ENCODE data around the gene TMEM97. TPM values are rescaled to one million over a fixed set of nuclear protein-coding genes. Genes with fewer than 3 reads are reported as not detected.

TMEM97 gene
- total and polyA plus RNA-seq, 2 experiments from 2014 or later: 101 to 216 TPM

- no peaks in the 10 kb centered on the region for H3K79me2 ChIP-seq (replicated peaks; ENCODE audit: insufficient read depth)
- peaks cover 14% of the 10 kb centered on the region; the same call in 1 of the 2 replicates for H4K20me1 ChIP-seq (replicated peaks; ENCODE audit: insufficient read depth)
- peak; percentile 51 for ATAC-seq
- H3K4me1 ChIP-seq (ENCODE audit: insufficient read depth): no peaks in the 10 kb centered on the region; the same call in 1 of the 2 replicates
- H3K36me3 ChIP-seq (ENCODE audit: insufficient read depth): peaks cover 18% of the 10 kb centered on the region
- no peak overlapping the region for H3K4me3 ChIP-seq
- peak; percentile 43 to 56 for TF ChIP-seq CTCF (conservative IDR thresholded peaks at IDR 0.05; ENCODE audit: low read depth in 2 of 2)
- no peak for TF ChIP-seq EZH2 (IDR thresholded peaks at IDR 0.05; ENCODE audit: low read depth, unreplicated experiment)
- no peak overlapping the region; the same call in 1 of the 2 replicates for H3K27ac ChIP-seq (ENCODE audit: low read depth)
- Mint-ChIP-seq H3K27ac (0 out of 2 replicates have a peak overlapping the region, but pooled peaks have one; percentile 46), H3K9me3 (no peaks in the 10 kb centered on the region), H3K36me3 (ENCODE audit: low read depth) (peaks cover 69% of the 10 kb centered on the region), H3K4me1 (peaks cover 16% of the 10 kb centered on the region), H3K4me3 (no peak overlapping the region), H3K27me3 (ENCODE audit: insufficient read depth, low read depth, poor library complexity) (peaks cover 9% of the 10 kb centered on the region)
- H3K9me2 ChIP-seq (ENCODE audit: insufficient read depth): no peaks in the 10 kb centered on the region
- no peaks in the 10 kb centered on the region for H3K27me3 ChIP-seq (ENCODE audit: insufficient read depth)
- H2AFZ ChIP-seq: no peak overlapping the region
- no peak overlapping the region for H3K4me2 ChIP-seq
- peak; percentile 57 for DNase-seq (ENCODE audit: low spot score)
- H3F3A ChIP-seq (replicated peaks; ENCODE audit: low read depth): no peaks in the 10 kb centered on the region
These were observed 27.8 kb downstream of the TMEM97 start for GRCh38 chr17:28346746-28347246.

GRCh38 chr17:28347261-28347891, 28.4 kb downstream of the TMEM97 start:
- H3K4me3 ChIP-seq: no peak overlapping the region
- no peaks in the 10 kb centered on the region for H3K9me3 Mint-ChIP-seq
- no peak overlapping the region for H2AFZ ChIP-seq
- peaks cover 20% of the 10 kb centered on the region for H3K36me3 ChIP-seq (ENCODE audit: insufficient read depth)
- H4K20me1 ChIP-seq (replicated peaks; ENCODE audit: insufficient read depth): peaks cover 14% of the 10 kb centered on the region; the same call in 1 of the 2 replicates
- no peaks in the 10 kb centered on the region for H3F3A ChIP-seq (replicated peaks; ENCODE audit: low read depth)
- H3K27me3 ChIP-seq (ENCODE audit: insufficient read depth): no peaks in the 10 kb centered on the region
- TF ChIP-seq NANOG (IDR thresholded peaks at IDR 0.05; ENCODE audit: borderline replicate concordance) (no peak), CTCF (conservative IDR thresholded peaks at IDR 0.05; ENCODE audit: low read depth in 2 of 2) (no peak), POLR2AphosphoS5 (IDR thresholded peaks at IDR 0.05; ENCODE audit: low read depth) (no peak), REST (IDR thresholded peaks at IDR 0.05; ENCODE audit: unreplicated experiment) (no peak), EZH2 (IDR thresholded peaks at IDR 0.05; ENCODE audit: low read depth, unreplicated experiment) (no peak), ZNF331 (CRISPR knock-in tag; IDR thresholded peaks at IDR 0.05; ENCODE audit: low read depth) (no peak), JUNB (IDR thresholded peaks at IDR 0.05; ENCODE audit: unreplicated experiment) (no peak), ETS1 (IDR thresholded peaks at IDR 0.05) (no peak), CREB1 (CRISPR knock-in tag; IDR thresholded peaks at IDR 0.05; ENCODE audit: low read depth) (no peak), EZH2phosphoT487 (IDR thresholded peaks at IDR 0.05; ENCODE audit: unreplicated experiment) (no peak)
- H3K4me1 Mint-ChIP-seq: peaks cover 16% of the 10 kb centered on the region
- DNase-seq (ENCODE audit: low spot score): no peak
- no peak for ATAC-seq
- 0 out of 2 replicates have a peak overlapping the region, but pooled peaks have one; percentile 46 for H3K27ac Mint-ChIP-seq
- no peak overlapping the region for H3K4me2 ChIP-seq
- H3K36me3 Mint-ChIP-seq (ENCODE audit: low read depth): peaks cover 71% of the 10 kb centered on the region
- H3K9me2 ChIP-seq (ENCODE audit: insufficient read depth): no peaks in the 10 kb centered on the region
- no peaks in the 10 kb centered on the region; the same call in 1 of the 2 replicates for H3K4me1 ChIP-seq (ENCODE audit: insufficient read depth)
- no peak overlapping the region for H3K4me3 Mint-ChIP-seq
- no peak overlapping the region; the same call in 1 of the 2 replicates for H3K27ac ChIP-seq (ENCODE audit: low read depth)
- no peaks in the 10 kb centered on the region for H3K79me2 ChIP-seq (replicated peaks; ENCODE audit: insufficient read depth)
- H3K27me3 Mint-ChIP-seq (ENCODE audit: insufficient read depth, low read depth, poor library complexity): peaks cover 7% of the 10 kb centered on the region

Data from GM23338 (cell line).